ENCODE data around the gene KIR3DL3.
"Not testable (repeated sequence)": the region's sequence is repeated elsewhere in the genome, so short reads cannot be mapped to it uniquely, and the experiment has no call there.

Gene KIR3DL3

DNA sequence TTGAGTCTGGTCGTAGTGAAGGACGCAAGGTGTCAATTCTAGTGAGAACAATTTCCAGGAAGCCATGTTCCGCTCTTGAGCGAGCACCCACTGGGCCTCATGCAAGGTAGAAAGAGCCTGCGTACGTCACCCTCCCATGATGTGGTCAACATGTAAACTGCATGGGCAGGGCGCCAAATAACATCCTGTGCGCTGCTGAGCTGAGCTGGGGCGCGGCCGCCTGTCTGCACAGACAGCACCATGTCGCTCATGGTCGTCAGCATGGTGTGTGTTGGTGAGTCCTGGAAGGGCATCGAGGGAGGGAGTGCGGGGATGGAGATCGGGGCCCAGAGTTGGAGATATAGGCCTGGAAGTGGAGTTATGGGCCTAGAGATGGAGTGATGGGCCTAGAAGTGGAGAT is 14.1 kb downstream of the KIR3DL3 start, which contains the start of gene KIR2DL3:
TSS of gene KIR2DL3 (plus strand) at position 208 of the 400 bp plus-strand sequence. CDS start at position 241, 33 bp downstream.
- not testable (repeated sequence) for DNase-seq

DNA sequence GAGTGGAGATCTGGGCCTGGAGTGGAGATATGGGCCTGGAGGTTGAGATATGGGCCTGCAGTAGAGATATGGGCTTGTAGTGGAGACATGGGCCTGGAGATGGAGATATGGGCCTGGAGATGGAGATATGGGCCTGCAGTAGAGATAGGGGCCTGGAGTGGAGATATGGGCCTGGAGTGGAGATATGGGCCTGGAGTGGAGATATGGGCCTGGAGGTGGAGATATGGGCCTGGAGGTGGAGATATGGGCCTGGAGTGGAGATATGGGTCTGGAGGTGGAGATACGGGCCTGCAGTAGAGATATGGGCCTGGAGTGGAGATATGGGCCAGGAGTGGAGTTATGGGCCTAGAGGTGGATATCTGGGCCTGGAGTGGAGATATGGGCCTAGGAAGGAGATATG is 14.5 kb downstream of the KIR3DL3 start:
- DNase-seq, result no peak

DNA sequence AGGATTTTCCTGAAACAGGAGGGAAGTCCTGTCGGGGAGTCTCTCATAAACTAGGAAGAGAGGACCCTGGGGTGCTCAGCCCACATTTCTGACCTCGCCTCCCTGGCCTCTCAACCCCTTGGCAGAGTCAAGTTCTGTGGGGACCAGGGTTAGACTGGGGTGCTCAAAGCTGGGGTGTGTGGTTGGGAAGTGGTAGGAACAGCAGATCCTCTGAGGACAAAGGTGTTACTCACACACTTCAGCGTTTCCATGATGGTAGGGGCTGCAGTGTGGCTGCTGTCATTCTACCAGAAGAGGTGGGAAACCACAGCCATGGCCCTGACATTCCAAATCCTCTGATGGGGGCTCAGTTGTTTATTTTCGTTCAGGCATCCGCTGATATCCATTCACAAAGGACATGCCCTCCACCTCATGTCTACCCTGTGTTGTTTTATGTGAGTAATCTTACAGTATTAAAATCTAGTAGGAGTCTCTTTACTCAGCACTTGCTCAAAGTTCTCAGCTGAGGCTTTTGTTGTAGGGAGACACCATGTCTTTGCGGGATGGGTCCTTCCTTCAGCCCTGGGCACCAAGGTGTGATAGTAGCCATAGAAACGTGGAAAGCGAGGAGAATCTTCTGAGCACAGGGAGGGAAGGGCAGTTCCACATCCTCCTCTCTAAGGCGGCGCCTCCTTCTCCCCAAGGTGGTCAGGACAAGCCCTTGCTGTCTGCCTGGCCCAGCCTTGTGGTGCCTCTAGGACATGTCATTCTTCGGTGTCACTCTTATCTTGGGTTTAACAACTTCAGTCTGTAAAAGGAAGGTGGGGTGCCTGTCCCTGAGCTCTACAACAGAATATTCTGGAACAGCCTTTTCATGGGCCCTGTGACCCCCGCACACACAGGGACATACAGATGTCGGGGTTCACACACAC is 15.6 kb downstream of the KIR3DL3 start:
- no peak for DNase-seq

DNA sequence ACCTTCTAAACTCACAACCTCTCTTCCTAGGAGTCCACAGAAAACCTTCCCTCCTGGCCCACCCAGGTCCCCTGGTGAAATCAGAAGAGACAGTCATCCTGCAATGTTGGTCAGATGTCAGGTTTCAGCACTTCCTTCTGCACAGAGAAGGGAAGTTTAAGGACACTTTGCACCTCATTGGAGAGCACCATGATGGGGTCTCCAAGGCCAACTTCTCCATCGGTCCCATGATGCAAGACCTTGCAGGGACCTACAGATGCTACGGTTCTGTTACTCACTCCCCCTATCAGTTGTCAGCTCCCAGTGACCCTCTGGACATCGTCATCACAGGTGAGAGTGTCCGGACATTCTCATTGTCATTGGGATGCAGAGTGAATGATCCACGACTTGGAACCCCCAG is 17.7 kb downstream of the KIR3DL3 start:
- DNase-seq, result not testable (repeated sequence)

DNA sequence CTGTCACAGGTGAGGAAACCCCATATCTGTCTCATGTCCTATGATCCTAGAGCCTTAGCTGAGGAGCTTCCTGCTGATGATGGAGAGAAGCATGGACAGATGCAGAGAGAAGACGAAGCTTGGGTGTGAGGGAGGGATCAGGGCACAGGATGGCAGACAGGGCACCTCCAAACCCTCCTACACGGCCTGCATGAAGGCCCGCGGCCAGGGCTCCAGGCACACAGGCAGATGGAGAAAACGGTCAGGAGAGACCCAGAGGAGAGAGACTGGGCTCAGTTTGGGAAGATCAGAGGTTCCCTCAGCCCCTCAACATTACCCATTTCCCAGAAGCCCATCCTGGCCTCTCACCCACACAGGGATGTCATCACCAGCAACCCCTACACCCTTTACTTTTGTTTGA is 19.8 kb downstream of the KIR3DL3 start:
- DNase-seq, result not testable (repeated sequence)

DNA sequence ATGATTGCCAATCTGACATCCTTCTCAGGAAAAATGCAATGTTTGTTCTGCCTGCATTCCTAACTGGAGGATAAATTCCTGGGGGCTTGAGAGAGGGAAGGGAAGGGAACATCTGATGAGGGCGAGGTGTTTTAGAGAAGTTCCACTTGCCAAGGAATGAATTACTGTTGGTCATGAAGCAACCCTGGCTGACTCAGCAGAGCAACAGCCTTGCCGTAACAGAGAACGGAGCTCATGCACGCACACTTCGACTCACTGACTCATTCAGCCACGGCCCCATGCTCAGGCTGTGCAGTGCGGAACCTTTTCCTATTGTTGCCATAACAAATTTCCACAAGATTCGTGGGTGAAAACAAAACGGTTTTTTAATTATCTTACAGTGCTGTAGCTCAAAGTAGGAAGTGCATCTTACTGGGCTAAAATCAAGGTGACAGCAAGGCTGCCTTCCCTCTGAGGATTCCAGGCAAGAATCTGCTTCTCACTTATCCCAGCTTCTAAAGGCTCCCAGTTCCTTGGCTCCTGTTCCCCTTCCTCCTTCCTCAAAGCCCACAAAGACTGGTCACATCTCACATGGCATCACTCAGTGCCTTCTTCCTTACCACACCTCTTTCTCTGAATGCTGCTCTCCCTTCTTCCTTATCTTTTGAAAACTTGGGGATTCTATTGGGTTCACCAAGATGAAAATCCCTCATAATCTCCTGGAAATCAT is 23.5 kb downstream of the KIR3DL3 start:
- DNase-seq, result not testable (repeated sequence)

DNA sequence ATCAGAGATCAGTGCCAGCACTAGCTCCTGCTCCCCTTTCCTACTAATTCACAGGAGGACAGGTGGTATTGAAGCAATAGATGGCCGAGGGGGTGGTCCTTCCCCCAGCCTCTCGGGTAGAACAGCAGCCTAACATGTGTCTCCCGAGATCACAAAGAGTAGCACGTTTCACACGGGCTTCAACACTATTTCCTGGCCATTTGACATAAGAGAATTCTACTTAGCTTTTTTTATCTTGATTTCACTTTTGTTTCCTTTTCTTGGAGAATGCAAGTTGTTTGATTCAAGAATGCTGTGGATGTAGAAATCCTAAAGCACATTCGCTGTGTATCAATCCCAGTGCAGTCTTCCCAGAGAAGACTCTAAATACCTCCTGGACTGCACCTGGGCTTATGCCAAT is 26.0 kb downstream of the KIR3DL3 start:
- not testable (repeated sequence) for DNase-seq

DNA sequence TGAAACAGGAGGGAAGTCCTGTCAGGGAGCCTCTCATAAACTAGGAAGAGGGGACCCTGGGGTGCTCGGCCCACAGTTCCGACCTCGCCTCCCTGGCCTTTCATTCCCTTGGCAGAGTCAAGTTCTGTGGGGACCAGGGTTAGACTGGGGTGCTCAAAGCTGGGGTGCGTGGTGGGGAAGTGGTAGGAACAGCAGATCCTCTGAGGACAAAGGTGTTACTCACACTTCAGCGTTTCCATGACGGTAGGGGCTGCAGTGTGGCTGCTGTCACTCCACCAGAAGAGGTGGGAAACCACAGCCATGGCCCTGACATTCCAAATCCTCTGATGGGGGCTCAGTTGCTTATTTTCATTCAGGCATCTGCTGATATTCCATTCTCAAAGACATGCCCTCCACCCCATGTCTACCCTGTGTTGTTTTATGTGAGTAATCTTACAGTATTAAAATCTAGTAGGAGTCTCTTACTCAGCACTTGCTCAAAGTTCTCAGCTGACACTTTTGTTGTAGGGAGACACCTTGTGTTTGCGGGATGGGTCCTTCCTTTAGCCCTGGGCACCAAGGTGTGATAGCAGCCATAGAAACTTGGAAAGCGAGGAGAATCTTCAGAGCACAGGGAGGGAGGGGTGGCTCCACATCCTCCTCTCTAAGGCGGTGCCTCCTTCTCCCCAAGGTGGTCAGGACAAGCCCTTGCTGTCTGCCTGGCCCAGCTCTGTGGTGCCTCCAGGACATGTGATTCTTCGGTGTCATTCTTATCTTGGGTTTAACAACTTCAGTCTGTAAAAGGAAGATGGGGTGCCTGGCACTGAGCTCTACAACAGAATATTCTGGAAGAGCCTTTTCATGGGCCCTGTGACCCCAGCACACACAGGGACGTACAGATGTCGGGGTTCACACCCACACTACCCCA is 32.2 kb downstream of the KIR3DL3 start:
- not testable (repeated sequence) for DNase-seq

DNA sequence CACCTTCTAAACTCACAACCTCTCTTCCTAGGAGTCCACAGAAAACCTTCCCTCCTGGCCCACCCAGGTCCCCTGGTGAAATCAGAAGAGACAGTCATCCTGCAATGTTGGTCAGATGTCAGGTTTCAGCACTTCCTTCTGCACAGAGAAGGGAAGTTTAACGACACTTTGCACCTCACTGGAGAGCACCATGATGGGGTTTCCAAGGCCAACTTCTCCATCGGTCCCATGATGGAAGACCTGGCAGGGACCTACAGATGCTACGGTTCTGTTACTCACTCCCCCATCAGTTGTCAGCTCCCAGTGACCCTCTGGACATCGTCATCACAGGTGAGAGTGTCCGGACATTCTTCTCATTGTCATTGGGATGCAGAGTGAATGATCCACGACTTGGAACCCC is 34.3 kb downstream of the KIR3DL3 start:
- not testable (repeated sequence) for DNase-seq

DNA sequence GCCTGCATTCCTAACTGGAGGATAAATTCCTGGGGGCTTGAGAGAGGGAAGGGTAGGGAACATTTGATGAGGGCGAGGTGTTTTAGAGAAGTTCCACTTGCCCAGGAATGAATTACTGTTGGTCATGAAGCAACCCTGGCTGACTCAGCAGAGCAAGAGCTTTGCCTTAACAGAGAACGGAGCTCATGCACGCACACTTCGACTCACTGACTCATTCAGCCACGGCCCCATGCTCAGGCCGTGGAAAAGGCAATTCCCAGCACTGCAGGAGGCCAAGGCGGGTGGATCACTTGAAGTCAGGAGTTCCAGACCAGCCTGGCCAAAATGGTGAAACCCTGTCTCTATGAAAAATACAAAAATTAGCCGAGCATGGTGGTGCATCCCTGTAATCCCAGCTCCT is 40.0 kb downstream of the KIR3DL3 start:
- not testable (repeated sequence) for DNase-seq

DNA sequence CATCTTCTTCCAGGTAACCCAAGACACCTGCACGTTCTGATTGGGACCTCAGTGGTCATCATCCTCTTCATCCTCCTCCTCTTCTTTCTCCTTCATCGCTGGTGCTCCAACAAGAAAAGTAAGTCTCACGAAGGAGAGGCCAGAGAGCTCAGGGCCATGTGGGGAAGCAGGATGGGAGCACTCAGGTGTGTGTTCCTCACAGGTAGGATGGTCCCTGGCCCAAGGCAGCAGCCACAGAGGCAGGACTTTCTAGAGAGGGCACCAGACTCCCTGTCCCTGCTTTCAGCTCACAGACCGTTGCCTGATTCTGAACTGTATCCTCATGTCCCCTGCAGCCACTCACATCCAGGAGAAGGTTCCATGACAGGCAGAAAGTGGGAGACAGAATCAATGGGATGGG is 42.2 kb downstream of the KIR3DL3 start:
- DNase-seq, result not testable (repeated sequence)

DNA sequence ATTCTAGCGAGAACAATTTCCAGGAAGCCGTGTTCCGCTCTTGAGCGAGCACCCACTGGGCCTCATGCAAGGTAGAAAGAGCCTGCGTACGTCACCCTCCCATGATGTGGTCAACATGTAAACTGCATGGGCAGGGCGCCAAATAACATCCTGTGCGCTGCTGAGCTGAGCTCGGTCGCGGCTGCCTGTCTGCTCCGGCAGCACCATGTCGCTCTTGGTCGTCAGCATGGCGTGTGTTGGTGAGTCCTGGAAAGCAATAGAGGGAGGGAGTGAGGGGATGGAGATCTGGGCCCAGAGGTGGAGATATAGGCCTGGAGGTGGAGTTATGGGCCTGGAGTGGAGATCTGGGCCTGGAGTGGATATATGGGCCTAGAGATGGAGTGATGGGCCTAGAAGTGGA is 45.4 kb downstream of the KIR3DL3 start, which contains the start of gene KIR2DL1:
TSS of gene KIR2DL1 (plus strand) at position 148 of the 400 bp plus-strand sequence. CDS start at position 206, 58 bp downstream.
- DNase-seq, result not testable (repeated sequence)

DNA sequence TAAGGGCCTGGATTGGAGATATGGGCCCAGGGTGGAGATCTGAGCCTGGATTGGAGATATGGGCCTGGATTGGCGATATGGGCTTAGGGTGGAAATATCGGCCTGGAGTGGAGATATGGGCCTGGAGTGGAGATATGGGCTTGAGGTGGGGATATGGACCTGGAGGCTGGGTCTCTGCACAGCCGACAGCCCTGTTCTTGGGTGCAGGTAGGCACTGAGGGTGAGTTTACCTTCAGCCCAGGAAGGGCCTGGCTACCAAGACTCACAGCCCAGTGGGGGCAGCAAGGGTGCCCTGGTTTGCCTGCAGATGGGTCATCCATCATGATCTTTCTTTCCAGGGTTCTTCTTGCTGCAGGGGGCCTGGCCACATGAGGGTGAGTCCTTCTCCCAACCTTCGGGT is 46.3 kb downstream of the KIR3DL3 start:
- not testable (repeated sequence) for DNase-seq

DNA sequence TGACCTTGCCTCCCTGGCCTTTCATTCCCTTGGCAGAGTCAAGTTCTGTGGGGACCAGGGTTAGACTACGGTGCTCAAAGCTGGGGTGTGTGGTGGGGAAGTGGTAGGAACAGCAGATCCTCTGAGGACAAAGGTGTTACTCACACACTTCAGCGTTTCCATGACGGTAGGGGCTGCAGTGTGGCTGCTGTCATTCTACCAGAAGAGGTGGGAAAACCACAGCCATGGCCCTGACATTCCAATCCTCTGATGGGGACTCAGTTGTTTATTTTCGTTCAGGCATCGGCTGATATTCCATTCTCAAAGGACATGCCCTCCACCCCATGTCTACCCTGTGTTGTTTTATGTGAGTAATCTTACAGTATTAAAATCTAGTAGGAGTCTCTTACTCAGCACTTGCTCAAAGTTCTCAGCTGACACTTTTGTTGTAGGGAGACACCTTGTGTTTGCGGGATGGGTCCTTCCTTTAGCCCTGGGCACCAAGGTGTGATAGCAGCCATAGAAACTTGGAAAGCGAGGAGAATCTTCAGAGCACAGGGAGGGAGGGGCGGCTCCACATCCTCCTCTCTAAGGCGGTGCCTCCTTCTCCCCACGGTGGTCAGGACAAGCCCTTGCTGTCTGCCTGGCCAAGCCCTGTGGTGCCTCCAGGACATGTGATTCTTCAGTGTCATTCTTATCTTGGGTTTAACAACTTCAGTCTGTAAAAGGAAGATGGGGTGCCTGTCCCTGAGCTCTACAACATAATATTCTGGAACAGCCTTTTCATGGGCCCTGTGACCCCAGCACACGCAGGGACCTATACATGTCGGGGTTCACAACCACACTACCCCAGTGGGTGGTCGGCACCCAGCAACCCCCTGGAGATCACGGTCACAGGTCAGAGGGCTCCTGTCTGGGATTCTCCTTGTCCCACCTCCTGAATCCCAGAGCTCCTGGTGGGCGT is 47.0 kb downstream of the KIR3DL3 start:
- not testable (repeated sequence) for DNase-seq

DNA sequence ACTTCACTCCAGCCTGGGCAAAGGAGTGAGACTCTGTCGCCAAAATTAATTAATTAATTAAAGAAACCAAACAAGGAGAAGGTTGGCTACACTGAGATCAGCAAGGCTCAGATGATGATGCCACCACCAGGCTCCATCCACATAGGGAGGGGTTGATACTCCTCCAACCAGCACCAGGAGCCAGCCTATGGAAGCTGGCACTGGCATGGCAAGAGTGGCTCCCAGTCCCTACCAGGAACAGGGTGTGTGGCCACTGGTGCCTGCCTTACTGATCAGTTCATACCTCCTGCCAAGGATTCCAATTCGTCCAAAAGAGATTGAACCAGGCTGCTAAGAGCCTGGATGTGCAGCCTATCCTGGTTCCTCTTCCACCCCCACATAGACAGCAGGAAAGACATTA is 48.4 kb downstream of the KIR3DL3 start:
- not testable (repeated sequence) for DNase-seq

DNA sequence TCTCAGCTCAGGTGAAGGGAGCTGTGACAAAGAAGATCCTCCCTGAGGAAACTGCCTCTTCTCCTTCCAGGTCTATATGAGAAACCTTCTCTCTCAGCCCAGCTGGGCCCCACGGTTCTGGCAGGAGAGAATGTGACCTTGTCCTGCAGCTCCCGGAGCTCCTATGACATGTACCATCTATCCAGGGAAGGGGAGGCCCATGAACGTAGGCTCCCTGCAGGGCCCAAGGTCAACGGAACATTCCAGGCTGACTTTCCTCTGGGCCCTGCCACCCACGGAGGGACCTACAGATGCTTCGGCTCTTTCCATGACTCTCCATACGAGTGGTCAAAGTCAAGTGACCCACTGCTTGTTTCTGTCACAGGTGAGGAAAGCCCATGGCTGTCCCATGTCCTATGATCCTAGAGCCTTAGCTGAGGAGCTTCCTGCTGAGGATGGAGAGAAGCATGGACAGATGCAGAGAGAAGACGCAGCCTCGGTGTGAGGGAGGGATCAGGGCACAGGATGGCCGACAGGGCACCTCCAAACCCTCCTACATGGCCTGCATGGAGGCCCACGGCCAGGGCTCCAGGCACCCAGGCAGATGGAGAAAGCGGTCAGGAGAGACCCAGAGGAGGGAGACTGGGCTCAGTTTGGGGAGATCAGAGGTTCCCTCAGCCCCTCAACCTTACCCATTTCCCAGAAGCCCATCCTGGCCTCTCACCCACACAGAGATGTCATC is 51.0 kb downstream of the KIR3DL3 start:
- not testable (repeated sequence) for DNase-seq

DNA sequence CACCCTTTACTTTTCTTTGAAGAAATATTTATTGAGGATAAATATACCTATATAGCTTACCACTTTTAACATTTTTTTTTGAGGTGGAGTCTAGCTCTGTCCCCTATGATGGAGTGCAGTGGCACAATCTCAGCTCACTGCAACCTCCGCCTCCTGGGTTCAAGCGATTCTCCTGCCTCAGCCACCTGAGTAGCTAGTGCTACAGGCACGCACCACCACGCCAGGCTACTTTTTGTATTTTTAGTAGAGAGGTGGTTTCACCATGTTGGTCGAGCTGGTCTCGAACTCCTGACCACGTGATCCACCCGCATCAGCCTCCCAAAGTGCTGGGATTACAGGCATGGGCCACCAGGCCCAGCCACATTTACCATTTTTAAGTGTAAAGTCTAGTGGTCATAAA is 51.6 kb downstream of the KIR3DL3 start:
- not testable (repeated sequence) for DNase-seq

DNA sequence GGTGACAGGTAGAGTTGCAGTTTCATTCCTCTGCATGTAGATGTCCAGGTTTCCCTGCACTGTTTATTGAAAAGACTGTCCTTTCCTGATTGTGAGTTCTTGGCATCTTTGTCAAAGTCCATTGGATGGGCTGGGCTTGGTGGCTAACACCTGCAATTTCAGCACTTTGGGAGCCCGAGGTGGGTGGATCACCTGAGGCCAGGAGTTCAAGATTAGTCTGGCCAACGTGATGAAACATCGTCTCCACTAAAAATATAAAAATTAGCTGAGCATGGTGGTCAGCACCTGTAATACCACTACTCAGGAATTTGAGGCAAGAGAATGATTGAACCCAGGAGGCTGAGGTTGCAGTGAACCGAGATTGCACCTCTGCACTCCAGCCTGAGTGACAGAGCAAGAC is 53.6 kb downstream of the KIR3DL3 start:
- DNase-seq, result not testable (repeated sequence)

DNA sequence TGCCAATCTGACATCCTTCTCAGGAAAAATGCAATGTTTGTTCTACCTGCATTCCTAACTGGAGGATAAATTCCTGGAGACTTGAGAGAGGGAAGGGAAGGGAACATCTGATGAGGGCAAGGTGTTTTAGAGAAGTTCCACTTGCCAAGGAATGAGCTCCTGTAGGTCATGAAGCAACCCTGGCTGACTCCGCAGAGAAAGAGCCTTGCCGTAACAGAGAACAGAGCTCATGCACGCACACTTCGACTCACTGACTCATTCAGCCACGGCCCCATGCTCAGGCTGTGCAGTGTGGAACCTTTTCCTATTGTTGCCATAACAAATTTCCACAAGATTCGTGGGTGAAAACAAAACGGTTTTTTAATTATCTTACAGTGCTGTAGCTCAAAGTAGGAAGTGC is 54.7 kb downstream of the KIR3DL3 start:
- not testable (repeated sequence) for DNase-seq

DNA sequence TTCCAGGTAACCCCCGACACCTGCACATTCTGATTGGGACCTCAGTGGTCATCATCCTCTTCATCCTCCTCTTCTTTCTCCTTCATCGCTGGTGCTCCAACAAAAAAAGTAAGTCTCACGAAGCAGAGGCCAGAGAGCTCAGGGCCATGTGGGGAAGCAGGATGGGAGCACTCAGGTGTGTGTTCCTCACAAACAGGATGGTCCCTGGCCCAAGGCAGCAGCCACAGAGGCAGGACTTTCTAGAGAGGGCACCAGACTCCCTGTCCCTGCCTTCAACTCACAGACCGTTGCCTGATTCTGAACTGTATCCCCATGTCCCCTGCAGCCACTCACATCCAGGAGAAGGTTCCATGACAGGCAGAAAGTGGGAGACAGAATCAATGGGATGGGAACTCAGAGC is 58.7 kb downstream of the KIR3DL3 start:
- DNase-seq, result not testable (repeated sequence)
